GM12878 (cell line): ENCODE measurements around the gene CHERP. TPM values are rescaled to one million over a fixed set of nuclear protein-coding genes. Genes with fewer than 3 reads are reported as not detected.

Experiments used
- ATAC-seq: fragments of 200-7000 bp; cut with Tn5 transposase; 3 replicates; pipeline ENCODE4 v1.9.1; 2020; ENCODE audit warnings: mild to moderate bottlenecking, moderate library complexity
- BruUV-seq: library from RNA; stranded (reverse); fragments of 400-500 nt; replicated peaks from 2 replicates; lab custom pipeline; 2021; lab: Mats Ljungman, UMichigan
- CTCF ChIA-PET: fragments of 300-600 bp; sonication (Branson Sonifier 250); formaldehyde crosslinking; extraction: SDS; loops from one replicate; lab custom pipeline; 2021; ENCODE audit warnings: inconsistent platforms; lab: Yijun Ruan, JAX
- POLR2A ChIA-PET: fragments of 350-600 bp; formaldehyde crosslinking; extraction: SDS; loops from one replicate; lab custom pipeline; 2021; ENCODE audit warnings: inconsistent platforms; lab: Charles Lee
- RAD21 ChIA-PET: fragments of 300-600 bp; sonication (Branson Sonifier 250); formaldehyde crosslinking; loops from one replicate; lab custom pipeline; 2023; ENCODE audit warnings: antibody characterized with exemption; ENCODE audit not compliant: unreplicated experiment; lab: Charles Lee
- SMC1A ChIA-PET: fragments of 300-600 bp; sonication (Branson Sonifier 250); formaldehyde crosslinking; loops from one replicate; lab custom pipeline; 2023; ENCODE audit not compliant: unreplicated experiment, uncharacterized antibody; lab: Charles Lee
- DNase-seq: peaks from one replicate; pipeline ENCODE4 v3.0.0-alpha.2; 2011; ENCODE audit warnings: low read depth, low spot score
- FAIRE-seq: peaks from 3 replicates; lab custom pipeline; 2011; peaks lifted over from hg19 to GRCh38; lab: Jason Lieb, UNC
- H2AFZ ChIP-seq: 2 replicates; pipeline ENCODE4 v1.6.0; 2011; ENCODE audit warnings: low read depth, low read length, control low read depth; ENCODE audit not compliant: control insufficient read depth
- H3K27ac ChIP-seq: 2 replicates; pipeline ENCODE4 v1.5.1; 2011; ENCODE audit warnings: control low read depth; ENCODE audit not compliant: control insufficient read depth, insufficient read depth
- H3K27me3 ChIP-seq, 2 experiments: replicated peaks in 1 of 2; 2 replicates each; pipeline versions ENCODE4 v1.6.0 to v1.6.1; 2011; ENCODE audit warnings: low read length in 1 of 2; ENCODE audit not compliant: control insufficient read depth in 2 of 2, insufficient read depth in 2 of 2
- H3K36me3 ChIP-seq, 2 experiments: 2 replicates each; pipeline ENCODE4 v1.5.1; 2011; ENCODE audit warnings: low read length in 1 of 2; ENCODE audit not compliant: control insufficient read depth in 2 of 2, insufficient read depth in 2 of 2
- H3K4me1 ChIP-seq: 2 replicates; pipeline ENCODE4 v1.6.1; 2011; ENCODE audit warnings: mild to moderate bottlenecking, low read length, moderate library complexity, mixed read lengths; ENCODE audit not compliant: control insufficient read depth, insufficient read depth
- H3K4me2 ChIP-seq: 2 replicates; pipeline ENCODE4 v1.6.0; 2011; ENCODE audit warnings: control low read depth; ENCODE audit not compliant: control insufficient read depth, insufficient read depth
- H3K4me3 ChIP-seq: fragments of 200-600 bp; sonication (generic); 2 replicates; pipeline ENCODE4 v1.5.1; 2016
- H3K79me2 ChIP-seq: 2 replicates; pipeline ENCODE4 v1.6.0; 2011; ENCODE audit warnings: low read length; ENCODE audit not compliant: control insufficient read depth, insufficient read depth
- H3K9ac ChIP-seq: 2 replicates; pipeline ENCODE4 v1.8.0; 2011; ENCODE audit warnings: low read length, control low read depth, mixed read lengths; ENCODE audit not compliant: control insufficient read depth, insufficient read depth
- H3K9me3 ChIP-seq: replicated peaks from 3 replicates; pipeline ENCODE4 v1.5.1; 2011; ENCODE audit warnings: mild to moderate bottlenecking, low read length; ENCODE audit not compliant: control insufficient read depth, insufficient read depth
- H4K20me1 ChIP-seq: 2 replicates; pipeline ENCODE4 v1.6.0; 2011; ENCODE audit not compliant: control insufficient read depth, insufficient read depth
- POLR2A ChIP-seq: IDR thresholded peaks from 2 replicates; pipeline ENCODE4 v1.6.1; 2011; ENCODE audit warnings: low read depth, mild to moderate bottlenecking, low read length
- RAD21 ChIP-seq: IDR thresholded peaks from 2 replicates; pipeline ENCODE4 v1.6.1; 2011; ENCODE audit warnings: mild to moderate bottlenecking, low read depth, low read length, moderate library complexity; ENCODE audit not compliant: insufficient read depth
- RELA ChIP-seq: fragments of 450-650 bp; IDR thresholded peaks from 2 replicates; pipeline ENCODE4 v1.8.0; 2014; ENCODE audit warnings: borderline replicate concordance; ENCODE audit not compliant: partially characterized antibody
- RFX5 ChIP-seq: IDR thresholded peaks from 2 replicates; pipeline ENCODE4 v1.6.1; 2011; ENCODE audit warnings: low read depth, low read length, improper control_type of control experiment
- SMC3 ChIP-seq: IDR thresholded peaks from 2 replicates; pipeline ENCODE4 v1.6.1; 2011; ENCODE audit warnings: low read length, improper control_type of control experiment, borderline replicate concordance
- ZBED1 ChIP-seq: IDR thresholded peaks from 2 replicates; pipeline ENCODE4 v1.6.1; 2016; ENCODE audit warnings: borderline replicate concordance
- WGBS: methylation state at CpG from one replicate; pipeline ENCODE4 v1.1.6; 2016; ENCODE audit warnings: low lambda C conversion rate; ENCODE audit not compliant: insufficient replicate concordance, insufficient coverage; ENCODE audit errors: missing lambda C conversion rate; 5-methylcytosine and 5-hydroxymethylcytosine counted together
- in situ Hi-C: fragments of 300-500 bp; cut with MboI; formaldehyde crosslinking; loops from 9 replicates; pipeline ENCODE4 v1.14.3; 2018; ENCODE audit warnings: mixed read lengths
- intact Hi-C: fragments of 100-400 bp; cut with micrococcal nuclease; formaldehyde crosslinking; loops from one replicate; pipeline ENCODE4 v1.14.2; 2022; ENCODE audit not compliant: unreplicated experiment
- polyA plus RNA-seq, 11 experiments: library from polyadenylated mRNA; depleted of rRNA in 4 of 11; unstranded in 6 of 11; stranded (reverse) in 5 of 11; fragments of >200 nt; fragmentation: Nextera tagmentation in 4 of 11; fragmentation: Illumina TruSeq in 1 of 11; extraction: Ambion mirVana in 4 of 11; extraction: Trizol in 1 of 11; gene quantifications; 1 replicate in 1 of 11; 2 replicates in 10 of 11; pipeline versions ENCODE4 v1.2.1 to v1.2.3, GENCODE V29; 2011 to 2016; ENCODE audit warnings: inconsistent platforms in 2 of 11, missing spikeins in 2 of 11, low read depth in 1 of 11
- total RNA-seq, 4 experiments: library from RNA; depleted of rRNA in 3 of 4; stranded (reverse); fragments of >200 nt in 3 of 4; fragmentation: Illumina TruSeq in 1 of 4; extraction: Trizol in 1 of 4; gene quantifications; 2 replicates each; pipeline versions ENCODE4 v1.2.1 to v1.2.3, GENCODE V29; 2013 to 2021
- TF ChIP-seq, protein P1 (sequence below): fragments of 450-650 bp; IDR thresholded peaks from 2 replicates; pipeline ENCODE4 v1.6.1; 2016; ENCODE audit warnings: mild to moderate bottlenecking
- TF ChIP-seq, protein P2 (sequence below), 3 experiments: IDR thresholded peaks in 2 of 3; conservative IDR thresholded peaks in 1 of 3; 2 replicates each; pipeline ENCODE4 v1.5.1; 2011; ENCODE audit warnings: low read depth in 3 of 3, low read length in 3 of 3, mild to moderate bottlenecking in 3 of 3, control low read depth in 2 of 3, moderate library complexity in 2 of 3, inconsistent platforms in 1 of 3, mixed read lengths in 1 of 3; ENCODE audit not compliant: control insufficient read depth in 2 of 3, insufficient read depth in 1 of 3; ENCODE audit errors: extremely low read depth in 1 of 3
- TF ChIP-seq, protein P3 (sequence below): fragments of 450-650 bp; IDR thresholded peaks from 2 replicates; pipeline ENCODE4 v1.6.1; 2016; ENCODE audit warnings: mild to moderate bottlenecking
- TF ChIP-seq, protein P4 (sequence below): IDR thresholded peaks from 2 replicates; pipeline ENCODE4 v1.6.1; 2011; ENCODE audit warnings: mild to moderate bottlenecking, low read depth, low read length, moderate library complexity; ENCODE audit not compliant: insufficient replicate concordance

Gene CHERP
- total and polyA plus RNA-seq, 10 of the 15 experiments (the other 5 are each of a cell fraction or from before 2014, with no cell fraction given) = 0.66 to 65.3 (median 12.2) TPM

DNA sequence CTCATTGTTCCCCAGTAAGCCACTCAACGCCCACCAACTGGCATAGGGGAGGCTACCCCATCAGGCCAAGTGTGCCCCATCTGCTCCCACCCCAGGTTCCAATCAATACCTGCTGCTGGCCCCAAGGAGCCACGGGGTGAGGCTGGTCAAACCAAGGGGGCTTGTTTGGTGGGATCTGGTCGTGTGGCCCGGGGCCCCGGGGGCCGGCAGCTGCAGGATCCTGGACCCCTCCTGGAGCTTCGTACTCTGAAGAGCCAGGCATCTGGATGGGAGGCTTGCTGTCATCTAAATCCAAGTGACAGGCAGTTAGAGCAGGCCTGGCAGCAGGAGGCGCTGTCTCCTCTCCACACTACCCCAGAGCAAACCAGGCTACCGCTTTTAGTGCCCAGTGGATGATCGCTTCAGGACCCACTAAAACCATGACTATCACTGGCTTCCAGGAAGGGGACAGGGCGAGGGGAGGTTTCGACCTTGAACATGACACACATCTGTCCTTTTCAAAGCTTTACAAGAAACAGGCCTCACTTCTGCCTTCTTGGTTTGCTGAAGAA lies 14.2 kb downstream of the CHERP start:
- Histone ChIP-seq H3K9ac (no peak overlapping the region), H2AFZ (no peak overlapping the region), H3K4me2 (no peak overlapping the region), H3K4me3 (no peak overlapping the region), H3K36me3 (peaks cover 27 to 71% of the 10 kb centered on the region in 2 experiments), H3K27ac (no peak overlapping the region), H3K9me3 (no peaks in the 10 kb centered on the region), H3K27me3 (no peaks in the 10 kb centered on the region), H4K20me1 (no peaks in the 10 kb centered on the region), H3K79me2 (no peaks in the 10 kb centered on the region), H3K4me1 (no peaks in the 10 kb centered on the region)
- TF ChIP-seq RAD21 (peak; percentile 47), RELA (no peak), SMC3 (peak; percentile 60), RFX5 (no peak), ZBED1 (no peak), POLR2A (0 out of 2 replicates have a peak, but pooled peaks have one; percentile 30)
- TF ChIP-seq, protein P1, sequence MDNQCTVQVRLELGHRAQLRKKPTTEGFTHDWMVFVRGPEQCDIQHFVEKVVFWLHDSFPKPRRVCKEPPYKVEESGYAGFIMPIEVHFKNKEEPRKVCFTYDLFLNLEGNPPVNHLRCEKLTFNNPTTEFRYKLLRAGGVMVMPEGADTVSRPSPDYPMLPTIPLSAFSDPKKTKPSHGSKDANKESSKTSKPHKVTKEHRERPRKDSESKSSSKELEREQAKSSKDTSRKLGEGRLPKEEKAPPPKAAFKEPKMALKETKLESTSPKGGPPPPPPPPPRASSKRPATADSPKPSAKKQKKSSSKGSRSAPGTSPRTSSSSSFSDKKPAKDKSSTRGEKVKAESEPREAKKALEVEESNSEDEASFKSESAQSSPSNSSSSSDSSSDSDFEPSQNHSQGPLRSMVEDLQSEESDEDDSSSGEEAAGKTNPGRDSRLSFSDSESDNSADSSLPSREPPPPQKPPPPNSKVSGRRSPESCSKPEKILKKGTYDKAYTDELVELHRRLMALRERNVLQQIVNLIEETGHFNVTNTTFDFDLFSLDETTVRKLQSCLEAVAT = 0 out of 2 replicates have a peak, but pooled peaks have one; percentile 52
- TF ChIP-seq, protein P2, sequence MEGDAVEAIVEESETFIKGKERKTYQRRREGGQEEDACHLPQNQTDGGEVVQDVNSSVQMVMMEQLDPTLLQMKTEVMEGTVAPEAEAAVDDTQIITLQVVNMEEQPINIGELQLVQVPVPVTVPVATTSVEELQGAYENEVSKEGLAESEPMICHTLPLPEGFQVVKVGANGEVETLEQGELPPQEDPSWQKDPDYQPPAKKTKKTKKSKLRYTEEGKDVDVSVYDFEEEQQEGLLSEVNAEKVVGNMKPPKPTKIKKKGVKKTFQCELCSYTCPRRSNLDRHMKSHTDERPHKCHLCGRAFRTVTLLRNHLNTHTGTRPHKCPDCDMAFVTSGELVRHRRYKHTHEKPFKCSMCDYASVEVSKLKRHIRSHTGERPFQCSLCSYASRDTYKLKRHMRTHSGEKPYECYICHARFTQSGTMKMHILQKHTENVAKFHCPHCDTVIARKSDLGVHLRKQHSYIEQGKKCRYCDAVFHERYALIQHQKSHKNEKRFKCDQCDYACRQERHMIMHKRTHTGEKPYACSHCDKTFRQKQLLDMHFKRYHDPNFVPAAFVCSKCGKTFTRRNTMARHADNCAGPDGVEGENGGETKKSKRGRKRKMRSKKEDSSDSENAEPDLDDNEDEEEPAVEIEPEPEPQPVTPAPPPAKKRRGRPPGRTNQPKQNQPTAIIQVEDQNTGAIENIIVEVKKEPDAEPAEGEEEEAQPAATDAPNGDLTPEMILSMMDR (IDR thresholded peaks at IDR 0.05 in 2 of 3, conservative IDR thresholded peaks at IDR 0.05 in 1 of 3; ENCODE audit: control insufficient read depth in 2 of 3, extremely low read depth in 1 of 3, insufficient read depth in 1 of 3, low read depth in 3 of 3, low read length in 3 of 3) = peak; percentile 61 to 77 (median 68)
- TF ChIP-seq, protein P3, sequence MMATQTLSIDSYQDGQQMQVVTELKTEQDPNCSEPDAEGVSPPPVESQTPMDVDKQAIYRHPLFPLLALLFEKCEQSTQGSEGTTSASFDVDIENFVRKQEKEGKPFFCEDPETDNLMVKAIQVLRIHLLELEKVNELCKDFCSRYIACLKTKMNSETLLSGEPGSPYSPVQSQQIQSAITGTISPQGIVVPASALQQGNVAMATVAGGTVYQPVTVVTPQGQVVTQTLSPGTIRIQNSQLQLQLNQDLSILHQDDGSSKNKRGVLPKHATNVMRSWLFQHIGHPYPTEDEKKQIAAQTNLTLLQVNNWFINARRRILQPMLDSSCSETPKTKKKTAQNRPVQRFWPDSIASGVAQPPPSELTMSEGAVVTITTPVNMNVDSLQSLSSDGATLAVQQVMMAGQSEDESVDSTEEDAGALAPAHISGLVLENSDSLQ = peak; percentile 59
- TF ChIP-seq, protein P4, sequence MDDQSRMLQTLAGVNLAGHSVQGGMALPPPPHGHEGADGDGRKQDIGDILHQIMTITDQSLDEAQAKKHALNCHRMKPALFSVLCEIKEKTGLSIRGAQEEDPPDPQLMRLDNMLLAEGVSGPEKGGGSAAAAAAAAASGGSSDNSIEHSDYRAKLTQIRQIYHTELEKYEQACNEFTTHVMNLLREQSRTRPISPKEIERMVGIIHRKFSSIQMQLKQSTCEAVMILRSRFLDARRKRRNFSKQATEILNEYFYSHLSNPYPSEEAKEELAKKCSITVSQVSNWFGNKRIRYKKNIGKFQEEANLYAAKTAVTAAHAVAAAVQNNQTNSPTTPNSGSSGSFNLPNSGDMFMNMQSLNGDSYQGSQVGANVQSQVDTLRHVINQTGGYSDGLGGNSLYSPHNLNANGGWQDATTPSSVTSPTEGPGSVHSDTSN = peak; percentile 49
- peak; percentile 86 for ATAC-seq
- in situ Hi-C loops (no loop called here), intact Hi-C loops (no loop called here)
- DNase-seq = no peak
- RAD21 ChIA-PET = interaction anchor here (1.2 to 1.4 kb wide), 2 partner anchors 46 to 86 kb away, joined by 3 read pairs; no protein-coding TSS in a partner anchor
- CTCF ChIA-PET = interaction anchor here (0.6 to 1.8 kb wide), 5 partner anchors 60 to 333 kb away, joined by 3 to 6 read pairs (median 4); no protein-coding TSS in a partner anchor
- 86% methylated on average over 12 of the region's 12 CpGs for WGBS
- SMC1A ChIA-PET = interaction anchor here (0.7 to 1.8 kb wide), 4 partner anchors 11 to 133 kb away, joined by 3 to 4 read pairs (median 3); partner anchors contain the start of gene TMEM38A
- FAIRE-seq = peak; percentile 35
- POLR2A ChIA-PET = interaction anchor here (0.5 kb wide), 1 partner anchor 122 kb away, joined by 5 read pairs; no protein-coding TSS in a partner anchor
- no TSS peak for BruUV-seq
